ENCODE measurements around the gene RBPJ.
"Not testable (repeated sequence)": the region's sequence is repeated elsewhere in the genome, so short reads cannot be mapped to it uniquely, and the experiment has no call there.

Gene RBPJ

GRCh38 chr4:26343038-26343398 is 22.2 kb downstream of the RBPJ start:
- no peaks in the 10 kb centered on the region for H3K9me3 Mint-ChIP-seq
- no peak overlapping the region for H3K4me3 Mint-ChIP-seq

GRCh38 chr4:26344901-26345564 is 24.2 kb downstream of the RBPJ start:
- peaks cover 46% of the 10 kb centered on the region for H3K4me1 Mint-ChIP-seq (ENCODE audit: low read depth)
- no peaks in the 10 kb centered on the region for H3K9me3 Mint-ChIP-seq
- H3K4me3 Mint-ChIP-seq, result no peak overlapping the region
- H3K27me3 Mint-ChIP-seq (ENCODE audit: low read depth), result no peaks in the 10 kb centered on the region
- no peak overlapping the region for H3K27ac Mint-ChIP-seq
- peaks cover 12% of the 10 kb centered on the region for H3K36me3 Mint-ChIP-seq (ENCODE audit: low read depth)

More at GRCh38 chr4:26343038-26343398, 22.2 kb downstream of the RBPJ start:
- Mint-ChIP-seq H3K27me3 (ENCODE audit: low read depth) (no peaks in the 10 kb centered on the region), H3K4me1 (ENCODE audit: low read depth) (peaks cover 44% of the 10 kb centered on the region), H3K36me3 (ENCODE audit: low read depth) (peaks cover 9% of the 10 kb centered on the region), H3K27ac (no peak overlapping the region)

GRCh38 chr4:26345565-26345938 is 24.7 kb downstream of the RBPJ start:
- Mint-ChIP-seq H3K27ac (peak overlapping the region; percentile 37), H3K9me3 (no peaks in the 10 kb centered on the region), H3K4me1 (ENCODE audit: low read depth) (peaks cover 46% of the 10 kb centered on the region), H3K4me3 (no peak overlapping the region), H3K36me3 (ENCODE audit: low read depth) (peaks cover 12% of the 10 kb centered on the region), H3K27me3 (ENCODE audit: low read depth) (no peaks in the 10 kb centered on the region)

- Mint-ChIP-seq H3K9me3 (no peaks in the 10 kb centered on the region), H3K27me3 (ENCODE audit: low read depth) (no peaks in the 10 kb centered on the region), H3K4me3 (no peak overlapping the region), H3K27ac (peak overlapping the region; percentile 37), H3K4me1 (ENCODE audit: low read depth) (peaks cover 43% of the 10 kb centered on the region), H3K36me3 (ENCODE audit: low read depth) (peaks cover 12% of the 10 kb centered on the region)
Observed at GRCh38 chr4:26346203-26346620, 25.4 kb downstream of the RBPJ start.

- Mint-ChIP-seq H3K27ac (no peak overlapping the region), H3K9me3 (no peaks in the 10 kb centered on the region), H3K36me3 (ENCODE audit: low read depth) (peaks cover 12% of the 10 kb centered on the region), H3K4me3 (no peak overlapping the region), H3K4me1 (ENCODE audit: low read depth) (peaks cover 36% of the 10 kb centered on the region), H3K27me3 (ENCODE audit: low read depth) (no peaks in the 10 kb centered on the region)
Observed at GRCh38 chr4:26349496-26349895, 28.7 kb downstream of the RBPJ start.

- no peaks in the 10 kb centered on the region for H3K9me3 Mint-ChIP-seq
- peak overlapping the region; percentile 21 for H3K27ac Mint-ChIP-seq
- no peaks in the 10 kb centered on the region for H3K27me3 Mint-ChIP-seq (ENCODE audit: low read depth)
- no peak overlapping the region for H3K4me3 Mint-ChIP-seq
- H3K4me1 Mint-ChIP-seq (ENCODE audit: low read depth), result peaks cover 24% of the 10 kb centered on the region
- H3K36me3 Mint-ChIP-seq (ENCODE audit: low read depth), result peaks cover 10% of the 10 kb centered on the region
Observed at GRCh38 chr4:26351685-26352084, 30.9 kb downstream of the RBPJ start.

GRCh38 chr4:26354491-26354890 is 33.7 kb downstream of the RBPJ start:
- H3K36me3 Mint-ChIP-seq (ENCODE audit: low read depth), result no peaks in the 10 kb centered on the region
- H3K4me3 Mint-ChIP-seq, result no peak overlapping the region
- peaks cover 16% of the 10 kb centered on the region for H3K4me1 Mint-ChIP-seq (ENCODE audit: low read depth)
- H3K27ac Mint-ChIP-seq, result no peak overlapping the region
- H3K27me3 Mint-ChIP-seq (ENCODE audit: low read depth), result no peaks in the 10 kb centered on the region
- no peaks in the 10 kb centered on the region for H3K9me3 Mint-ChIP-seq

GRCh38 chr4:26355392-26356052 is 34.7 kb downstream of the RBPJ start:
- H3K9me3 Mint-ChIP-seq, result no peaks in the 10 kb centered on the region
- no peaks in the 10 kb centered on the region for H3K27me3 Mint-ChIP-seq (ENCODE audit: low read depth)
- H3K4me1 Mint-ChIP-seq (ENCODE audit: low read depth), result peaks cover 16% of the 10 kb centered on the region
- no peak overlapping the region for H3K4me3 Mint-ChIP-seq
- no peak overlapping the region for H3K27ac Mint-ChIP-seq
- no peaks in the 10 kb centered on the region for H3K36me3 Mint-ChIP-seq (ENCODE audit: low read depth)

- no peak overlapping the region for H3K4me3 Mint-ChIP-seq
- no peak overlapping the region for H3K27ac Mint-ChIP-seq
- no peaks in the 10 kb centered on the region for H3K36me3 Mint-ChIP-seq (ENCODE audit: low read depth)
- H3K4me1 Mint-ChIP-seq (ENCODE audit: low read depth), result peaks cover 20% of the 10 kb centered on the region
- H3K9me3 Mint-ChIP-seq, result no peaks in the 10 kb centered on the region
- no peaks in the 10 kb centered on the region for H3K27me3 Mint-ChIP-seq (ENCODE audit: low read depth)
Observed at GRCh38 chr4:26356081-26356501, 35.3 kb downstream of the RBPJ start.

- not testable (repeated sequence) for H3K4me3 Mint-ChIP-seq; H3K27me3 Mint-ChIP-seq (ENCODE audit: low read depth); H3K27ac Mint-ChIP-seq; H3K9me3 Mint-ChIP-seq; H3K36me3 Mint-ChIP-seq (ENCODE audit: low read depth)
- peaks cover 29% of the 10 kb centered on the region for H3K4me1 Mint-ChIP-seq (ENCODE audit: low read depth)
Observed at GRCh38 chr4:26359521-26359920, 38.7 kb downstream of the RBPJ start.

GRCh38 chr4:26360273-26360672 is 39.5 kb downstream of the RBPJ start:
- Mint-ChIP-seq H3K27me3 (ENCODE audit: low read depth) (no peaks in the 10 kb centered on the region), H3K9me3 (no peaks in the 10 kb centered on the region), H3K36me3 (ENCODE audit: low read depth) (peaks cover 3% of the 10 kb centered on the region), H3K27ac (no peak overlapping the region), H3K4me3 (no peak overlapping the region), H3K4me1 (ENCODE audit: low read depth) (peaks cover 30% of the 10 kb centered on the region)

GRCh38 chr4:26360864-26361263 is 40.0 kb downstream of the RBPJ start:
- Mint-ChIP-seq H3K9me3 (no peaks in the 10 kb centered on the region), H3K4me3 (peak overlapping the region; percentile 45), H3K27ac (peak overlapping the region; percentile 59), H3K27me3 (ENCODE audit: low read depth) (no peaks in the 10 kb centered on the region), H3K36me3 (ENCODE audit: low read depth) (peaks cover 4% of the 10 kb centered on the region), H3K4me1 (ENCODE audit: low read depth) (peaks cover 34% of the 10 kb centered on the region)

GRCh38 chr4:26361297-26361696 is 40.5 kb downstream of the RBPJ start:
- peak overlapping the region; percentile 59 for H3K27ac Mint-ChIP-seq
- peaks cover 4% of the 10 kb centered on the region for H3K36me3 Mint-ChIP-seq (ENCODE audit: low read depth)
- H3K4me3 Mint-ChIP-seq, result peak overlapping the region; percentile 45
- H3K4me1 Mint-ChIP-seq (ENCODE audit: low read depth), result peaks cover 38% of the 10 kb centered on the region
- no peaks in the 10 kb centered on the region for H3K27me3 Mint-ChIP-seq (ENCODE audit: low read depth)
- no peaks in the 10 kb centered on the region for H3K9me3 Mint-ChIP-seq

- Mint-ChIP-seq H3K4me1 (ENCODE audit: low read depth) (peaks cover 40% of the 10 kb centered on the region), H3K27me3 (ENCODE audit: low read depth) (no peaks in the 10 kb centered on the region), H3K9me3 (no peaks in the 10 kb centered on the region), H3K4me3 (no peak overlapping the region), H3K27ac (no peak overlapping the region), H3K36me3 (ENCODE audit: low read depth) (peaks cover 7% of the 10 kb centered on the region)
Observed at GRCh38 chr4:26362745-26363439, 42.1 kb downstream of the RBPJ start.

All from T-helper 1 cell treated with Interleukin-12 subunit alpha and Interleukin-12 subunit beta and Interleukin-4 antibody, amounts not matched to agents 30 μg/mL and 1 μg/mL, for 36 hours (primary cell).